HG03521 (cell line): Measurements from ENCODE around the gene EXO1.
"Not testable (repeated sequence)": the region's sequence is repeated elsewhere in the genome, so short reads cannot be mapped to it uniquely, and the experiment has no call there.

ENCODE experiments used
- ATAC-seq: cut with Tn5 transposase; IDR thresholded peaks from one replicate; pipeline ENCODE4 v1.9.1; 2021; ENCODE audit warnings: mild to moderate bottlenecking, moderate library complexity; ENCODE audit not compliant: unreplicated experiment

EXO1 gene

DNA sequence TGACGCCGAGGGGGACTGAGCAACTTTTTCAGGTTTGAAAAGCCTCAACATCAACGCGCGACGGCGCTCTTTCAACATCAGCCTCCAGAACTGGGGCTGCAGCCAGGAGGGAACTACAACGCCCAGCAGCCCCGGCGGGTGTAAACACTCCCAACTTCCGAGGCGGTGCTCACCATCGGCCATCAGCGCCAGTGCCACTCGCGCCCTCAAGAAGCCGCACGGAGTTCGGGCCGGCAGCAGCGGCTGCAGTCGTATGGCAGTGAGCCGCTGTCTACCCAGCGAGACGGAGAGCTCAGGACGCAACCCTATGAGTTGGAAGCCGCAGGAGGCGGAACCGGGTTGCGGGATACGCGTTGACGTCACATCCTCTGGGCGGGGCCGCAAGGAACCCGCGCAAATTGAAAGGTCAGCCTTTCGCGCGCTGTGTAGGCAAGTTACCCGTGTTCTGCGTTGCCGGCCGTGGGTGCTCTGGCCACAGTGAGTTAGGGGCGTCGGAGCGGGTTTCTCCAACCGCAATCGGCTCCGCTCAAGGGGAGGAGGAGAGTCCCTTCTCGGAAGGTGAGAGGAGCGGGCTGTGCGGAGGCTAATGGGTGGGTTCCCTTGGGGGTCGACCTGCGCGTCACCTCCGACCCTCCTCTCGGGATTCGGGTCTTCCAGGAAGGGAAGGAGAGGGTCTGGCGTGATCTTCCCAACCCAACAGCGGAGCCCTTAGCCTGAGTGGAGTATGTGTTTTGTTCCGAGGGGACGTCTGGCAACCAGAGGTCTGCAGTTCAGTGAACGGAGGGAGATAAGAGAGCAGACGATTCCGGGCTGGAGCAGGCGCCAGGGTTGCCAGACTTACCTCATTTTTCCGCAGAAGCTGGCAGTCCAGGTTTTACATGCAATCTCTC lies at the start of gene EXO1:
Gene EXO1 (plus strand): TSS at position 409 of the 890 bp plus-strand sequence. CDS start 2,222 bp downstream, outside the sequence.
- peak; percentile 96 for ATAC-seq

DNA sequence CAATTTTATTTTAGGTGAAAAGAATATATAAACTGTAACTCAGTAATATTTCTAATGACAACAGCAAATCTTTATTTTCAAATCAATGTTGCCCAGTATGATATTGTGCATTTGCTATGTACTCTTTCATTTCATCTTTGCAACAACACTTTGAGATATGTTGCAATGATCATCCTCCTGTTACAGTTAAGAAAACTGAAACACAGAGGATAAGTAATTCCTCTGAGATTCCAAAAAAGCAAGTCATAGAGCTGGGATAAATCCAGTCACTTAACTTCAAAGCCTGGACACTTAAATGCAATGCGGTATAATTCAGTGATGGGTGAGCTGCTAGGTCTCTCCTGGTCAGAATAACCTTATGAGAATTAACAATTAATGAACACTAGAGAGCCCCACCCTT lies 48.6 kb upstream of the EXO1 start:
- no peak for ATAC-seq

DNA sequence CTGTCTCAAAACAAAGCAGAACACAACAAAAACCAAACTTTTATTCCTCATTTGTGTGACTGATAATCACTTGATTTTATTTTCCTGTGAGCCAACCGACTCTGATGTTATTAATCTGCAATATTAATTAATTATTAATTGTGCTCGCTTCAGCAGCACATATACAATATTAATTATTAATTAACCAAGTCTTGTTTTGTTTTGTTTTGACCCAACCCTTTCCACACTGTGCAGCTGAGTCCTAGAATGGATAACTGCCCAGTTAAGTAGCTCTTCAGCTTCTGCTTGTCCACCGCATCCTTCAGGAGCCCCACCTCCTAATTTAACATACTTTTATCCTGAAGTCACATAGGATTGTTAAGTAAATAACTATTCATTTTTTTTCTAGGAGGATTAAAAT lies 47.4 kb upstream of the EXO1 start:
- ATAC-seq: no peak

DNA sequence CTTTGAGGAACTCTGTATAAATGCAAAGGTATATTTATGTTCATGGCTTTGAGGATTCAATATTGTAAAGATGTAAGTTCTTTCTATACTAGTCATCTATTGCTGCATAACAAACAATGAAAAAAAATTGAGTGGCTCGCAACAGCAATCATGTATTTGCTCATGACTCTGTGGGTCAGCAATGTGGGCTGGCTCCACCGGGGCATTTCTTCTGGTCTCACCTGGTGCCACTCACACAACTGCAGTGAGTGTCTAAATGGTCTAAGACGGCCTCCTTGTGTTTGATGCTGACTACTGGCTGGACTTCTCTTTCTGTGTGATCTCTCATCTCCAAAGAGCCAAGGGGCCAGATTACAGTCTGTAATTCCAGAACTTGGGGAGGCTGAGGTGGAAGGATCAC lies 45.1 kb upstream of the EXO1 start:
- no peak for ATAC-seq

DNA sequence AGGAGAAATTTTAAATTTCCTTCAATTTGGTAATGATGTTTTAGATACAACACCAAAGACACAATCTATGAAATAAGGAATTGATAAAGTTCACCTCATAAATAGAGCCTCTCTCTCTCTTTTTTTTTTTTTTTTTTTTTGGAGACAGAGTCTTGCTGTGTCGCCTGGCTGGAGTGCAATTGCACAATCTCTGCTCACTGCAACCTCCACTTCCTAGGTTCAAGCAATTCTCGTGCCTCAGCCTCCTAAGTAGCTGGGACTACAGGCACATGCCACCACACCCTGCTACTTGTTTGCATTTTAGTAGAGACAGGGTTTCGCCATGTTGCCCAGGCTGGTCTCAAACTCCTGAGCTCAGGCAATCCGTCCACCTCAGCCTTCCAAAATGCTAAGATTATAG lies 43.3 kb upstream of the EXO1 start:
- not testable (repeated sequence) for ATAC-seq

DNA sequence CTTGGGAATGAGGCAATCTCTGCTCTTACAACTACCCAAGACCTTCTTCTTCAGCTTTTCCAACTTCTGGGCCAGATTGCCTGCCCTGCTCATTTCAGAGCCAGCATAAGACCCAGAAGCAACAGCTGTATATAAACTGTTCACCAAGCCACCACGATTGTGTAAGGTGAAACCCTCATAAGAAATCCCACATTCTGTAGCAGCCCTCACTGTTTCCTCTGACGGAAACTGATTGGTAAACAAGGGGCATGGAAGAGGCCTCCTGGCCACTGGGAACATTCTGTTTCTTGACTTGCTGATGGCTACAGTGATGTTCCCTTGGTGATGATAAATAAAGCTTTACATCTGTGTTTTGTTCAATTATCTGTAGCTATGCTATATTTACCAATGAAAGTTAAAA lies 39.7 kb upstream of the EXO1 start:
- ATAC-seq: no peak

DNA sequence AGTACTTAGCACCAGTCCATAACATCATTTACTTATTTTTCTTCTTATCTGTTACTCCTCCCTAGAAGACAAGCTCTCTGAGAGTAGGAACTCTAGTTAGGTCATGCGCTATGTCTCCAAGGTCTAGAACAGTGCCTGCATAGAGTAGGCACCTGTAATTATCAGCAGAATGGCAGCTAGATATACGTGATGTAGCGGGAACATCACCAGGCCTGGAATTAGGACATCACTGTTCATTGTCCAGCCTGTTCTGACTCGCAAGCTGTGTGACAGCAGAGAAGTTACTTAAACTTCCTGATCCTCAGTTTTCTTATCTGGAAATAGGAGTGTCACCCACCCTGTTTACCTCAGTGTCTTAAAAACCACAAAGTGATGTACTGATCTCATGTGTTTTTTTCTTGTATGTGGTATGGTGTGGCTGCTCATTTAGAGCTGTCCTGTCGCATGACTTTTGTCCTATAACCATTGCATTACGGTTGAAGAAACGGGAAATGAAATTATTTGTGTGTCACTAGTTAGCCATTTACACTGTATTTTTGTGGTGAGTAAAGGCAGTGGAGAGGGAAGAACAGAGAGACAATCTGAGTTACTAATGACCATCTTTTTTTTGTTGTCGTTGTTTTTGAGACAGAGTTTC lies 37.1 kb upstream of the EXO1 start:
- ATAC-seq: peak; percentile 67

DNA sequence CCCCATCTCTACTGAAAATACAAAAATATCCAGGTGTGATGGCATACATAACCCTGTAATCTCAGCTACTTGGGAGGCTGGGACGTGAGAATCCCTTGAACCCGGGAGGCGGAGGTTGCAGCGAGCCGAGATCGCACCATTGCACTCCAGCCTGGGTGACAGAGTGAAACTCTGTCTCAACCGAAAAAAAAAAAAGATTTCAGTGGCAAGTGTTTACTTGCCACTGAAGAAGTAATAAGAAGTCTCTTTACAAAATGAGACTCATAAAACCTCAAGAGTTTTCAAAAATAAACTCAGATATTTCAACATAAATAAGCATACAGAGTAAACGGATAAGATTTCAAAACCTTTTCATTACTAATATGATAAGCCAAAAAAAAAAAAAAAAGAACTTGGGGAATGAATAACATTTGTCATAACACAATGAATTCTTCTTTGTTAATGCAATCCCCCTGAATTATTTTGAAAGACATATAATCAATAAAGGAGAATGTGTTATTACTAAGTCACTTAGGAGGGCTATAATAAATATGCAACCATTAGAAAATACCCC lies 34.2 kb upstream of the EXO1 start:
- ATAC-seq: no peak

DNA sequence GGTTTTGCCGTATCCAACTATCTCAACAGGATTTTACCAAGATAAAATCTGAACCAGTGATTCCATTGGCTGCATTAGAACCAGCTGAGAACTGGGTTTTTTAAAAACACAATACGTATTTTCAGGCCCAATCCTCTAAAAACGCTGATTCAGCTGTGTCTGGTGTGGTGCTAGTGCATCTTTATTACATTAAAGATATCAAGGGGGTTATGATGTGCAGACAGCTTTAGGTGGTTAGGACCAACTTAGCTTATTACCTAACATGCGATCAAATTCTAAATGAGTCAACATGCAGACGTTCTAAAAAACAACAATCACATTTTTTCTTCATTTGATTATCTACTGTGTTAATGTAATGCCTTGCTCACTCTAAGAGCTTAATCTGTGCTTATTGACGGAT lies 32.0 kb upstream of the EXO1 start:
- no peak for ATAC-seq

DNA sequence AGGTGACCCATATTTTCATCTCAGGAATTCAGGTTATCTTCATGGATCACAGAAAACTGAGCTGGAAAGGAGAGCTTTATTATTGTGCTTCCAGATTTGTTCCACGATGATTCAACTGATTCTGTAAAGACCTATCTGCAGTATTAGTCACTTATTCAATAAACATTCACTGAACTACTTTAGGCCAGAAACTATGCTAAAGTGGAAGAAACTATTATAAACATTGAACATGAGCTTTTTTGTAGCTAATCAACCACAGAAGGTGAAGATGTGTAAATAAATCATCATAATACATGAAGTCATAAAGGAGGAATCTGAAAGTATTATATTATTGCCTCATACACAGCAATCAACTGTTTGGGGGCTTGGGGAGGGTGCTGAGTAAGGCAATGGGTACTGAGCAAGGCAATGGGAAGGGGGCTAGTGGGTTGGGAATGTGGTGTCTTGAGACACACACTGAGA lies 30.6 kb upstream of the EXO1 start:
- no peak for ATAC-seq

DNA sequence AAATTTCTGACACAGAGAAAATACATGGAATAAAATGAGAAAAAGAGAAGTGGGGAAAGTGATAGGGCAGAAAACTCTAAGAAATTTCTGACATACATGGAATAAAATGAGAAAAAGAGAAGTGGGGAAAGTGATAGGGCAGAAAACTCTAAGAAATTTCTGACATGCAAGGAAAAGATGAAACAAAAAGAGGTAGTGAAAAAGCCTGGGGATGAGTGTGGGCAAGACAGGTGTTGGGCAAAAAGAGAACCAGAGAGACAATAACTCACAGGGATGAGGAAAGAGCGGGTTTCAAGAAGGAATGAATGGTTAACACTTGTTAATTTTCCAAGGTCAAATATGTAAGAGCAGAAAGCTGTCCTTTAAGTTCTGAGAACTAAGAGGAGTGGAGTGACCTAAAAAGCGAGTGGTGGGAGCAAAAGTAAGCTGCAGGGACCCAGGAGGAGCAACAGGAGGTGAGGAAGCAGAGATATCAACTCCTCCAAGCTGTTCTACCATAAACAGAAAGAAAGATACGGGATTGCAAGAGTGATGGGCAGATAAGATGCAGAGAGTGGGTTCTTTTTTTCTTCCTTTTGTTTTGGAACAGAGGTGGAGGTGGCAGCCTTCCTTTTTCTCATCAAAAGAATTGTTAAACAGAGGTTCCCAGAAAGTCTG lies 29.9 kb upstream of the EXO1 start:
- no peak for ATAC-seq

DNA sequence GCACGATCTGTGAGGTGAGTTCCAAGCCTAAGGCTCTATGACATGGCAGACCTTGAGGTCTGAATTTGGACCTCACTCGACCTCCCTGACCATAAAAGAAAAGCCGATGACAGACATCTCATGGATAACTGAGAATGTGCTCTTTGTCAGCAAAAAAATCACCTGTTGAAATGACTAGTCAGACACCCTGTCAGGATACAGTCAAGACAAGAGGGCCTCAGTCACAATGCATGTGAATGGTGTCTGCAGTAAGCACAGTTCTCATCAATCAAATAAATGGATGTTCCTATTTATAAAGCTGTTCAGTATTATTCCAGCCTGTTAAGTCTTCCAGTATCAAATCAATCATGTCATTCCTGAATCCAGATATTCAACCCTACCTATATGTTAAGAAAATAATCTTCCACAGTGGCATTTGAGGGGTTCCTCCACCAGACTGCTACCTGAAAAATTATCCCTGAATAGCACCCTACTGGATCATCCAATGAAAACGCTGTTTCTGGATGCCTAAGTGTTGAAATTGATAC lies 28.6 kb upstream of the EXO1 start:
- no peak for ATAC-seq

DNA sequence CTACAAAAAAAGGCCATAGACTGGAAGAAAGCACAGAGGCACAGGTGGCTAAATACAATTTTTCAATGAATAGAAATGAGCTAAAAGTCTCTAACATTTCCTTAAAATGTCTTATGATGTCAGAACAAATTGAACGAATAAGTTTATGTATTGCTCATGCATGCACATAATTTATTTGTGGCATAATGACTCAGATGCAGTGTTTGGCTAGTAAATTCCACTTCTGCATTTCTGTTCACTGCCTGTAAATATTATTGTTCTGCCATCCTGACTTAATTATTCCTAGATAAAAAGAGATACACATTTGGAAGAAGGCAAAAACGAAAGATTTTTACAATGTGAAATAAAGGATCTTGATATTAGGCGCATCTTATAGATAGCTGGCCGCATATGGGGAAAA lies 26.6 kb upstream of the EXO1 start:
- no peak for ATAC-seq

DNA sequence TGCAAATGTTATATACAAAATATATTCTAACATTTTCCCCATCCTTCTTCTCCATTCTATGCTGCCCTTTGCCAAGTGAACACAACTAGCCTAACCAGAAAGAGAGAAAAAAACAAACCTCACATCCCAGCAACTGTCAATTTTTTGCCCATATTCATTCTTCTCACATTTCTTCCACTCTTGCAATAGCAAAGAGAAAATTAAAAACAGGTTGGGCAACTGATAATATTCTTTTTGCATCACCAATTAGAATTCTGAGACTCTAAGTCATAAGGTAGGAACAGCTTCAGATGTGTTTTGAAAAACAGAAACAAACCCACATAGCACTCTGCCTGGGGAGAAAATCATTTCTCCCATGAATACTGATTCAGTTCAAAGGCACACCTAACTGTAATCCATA lies 25.2 kb upstream of the EXO1 start:
- no peak for ATAC-seq

DNA sequence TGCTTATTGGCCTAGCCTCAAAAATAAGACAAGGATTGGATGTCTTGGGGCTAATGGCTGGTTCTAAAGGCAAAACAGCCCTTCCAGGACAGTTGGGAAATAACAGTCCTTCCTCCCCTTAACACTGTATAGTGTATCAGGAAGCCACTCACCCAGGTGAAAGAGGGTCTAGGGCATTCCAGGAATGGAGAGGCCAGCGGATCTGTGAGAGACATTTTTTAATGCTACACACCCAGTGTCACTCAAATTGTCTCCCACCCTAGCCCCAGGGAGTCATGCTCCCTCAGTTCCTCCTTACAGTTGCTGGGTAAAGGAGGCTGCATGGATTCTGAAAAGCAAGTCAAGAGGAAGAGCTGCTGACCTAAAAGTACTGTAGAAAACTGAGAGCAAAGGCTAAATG lies 24.1 kb upstream of the EXO1 start:
- no peak for ATAC-seq

DNA sequence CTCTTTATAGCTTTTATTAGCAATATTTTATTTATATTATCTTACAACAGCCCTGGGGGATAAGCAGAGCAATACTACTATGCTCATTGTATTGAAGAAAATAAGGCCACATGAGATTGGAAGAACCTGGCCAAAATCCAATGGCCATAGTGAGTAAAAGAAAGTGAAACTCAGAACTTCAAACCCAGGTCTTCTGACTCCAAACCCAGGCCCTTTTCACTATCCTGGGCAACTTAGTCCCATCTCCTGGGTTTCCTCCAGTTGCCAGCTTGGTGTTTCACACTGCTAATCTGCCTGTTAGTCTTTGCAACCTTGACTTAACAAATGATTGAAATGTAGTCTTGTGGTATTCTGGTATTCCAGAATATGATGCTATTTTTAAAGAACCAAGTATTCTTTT lies 22.4 kb upstream of the EXO1 start:
- no peak for ATAC-seq

DNA sequence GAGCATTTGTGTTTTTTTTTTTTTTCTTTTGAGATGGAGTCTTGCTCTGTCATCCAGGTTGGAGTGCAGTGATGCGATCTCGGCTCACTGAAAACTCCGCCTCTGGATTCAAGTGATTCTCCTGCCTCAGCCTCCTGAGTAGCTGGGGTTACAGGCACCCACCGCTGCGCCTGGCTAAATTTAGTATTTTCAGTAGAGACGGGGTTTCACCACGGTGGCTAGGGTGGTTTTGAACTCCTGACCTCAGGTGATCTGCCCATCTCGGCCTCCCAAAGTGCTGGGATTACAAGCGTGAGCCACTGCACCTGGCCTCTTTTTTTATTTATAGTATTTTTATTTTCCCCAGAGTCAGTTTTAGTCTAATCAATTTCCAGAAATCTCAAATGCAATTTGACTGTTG lies 21.4 kb upstream of the EXO1 start:
- ATAC-seq: not testable (repeated sequence)

DNA sequence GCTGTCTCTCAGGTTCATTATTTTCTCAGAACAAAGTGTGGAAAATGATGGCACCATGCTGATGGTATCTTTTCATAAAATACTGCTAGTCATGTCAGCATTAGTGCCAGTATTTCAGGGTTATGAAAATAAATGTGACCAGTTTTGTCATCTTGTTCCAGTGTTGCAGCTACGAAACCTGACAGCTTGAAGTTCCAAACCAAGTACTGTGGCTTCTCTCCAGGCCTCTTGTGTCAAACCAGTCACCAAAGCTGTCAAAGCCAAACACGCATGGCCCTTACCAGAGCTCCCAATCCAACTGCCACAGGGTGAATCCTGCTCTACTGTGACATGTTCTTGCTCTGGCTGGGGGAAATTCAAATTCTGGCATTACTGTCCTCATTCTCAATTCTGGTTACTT lies 20.7 kb upstream of the EXO1 start:
- ATAC-seq: no peak

DNA sequence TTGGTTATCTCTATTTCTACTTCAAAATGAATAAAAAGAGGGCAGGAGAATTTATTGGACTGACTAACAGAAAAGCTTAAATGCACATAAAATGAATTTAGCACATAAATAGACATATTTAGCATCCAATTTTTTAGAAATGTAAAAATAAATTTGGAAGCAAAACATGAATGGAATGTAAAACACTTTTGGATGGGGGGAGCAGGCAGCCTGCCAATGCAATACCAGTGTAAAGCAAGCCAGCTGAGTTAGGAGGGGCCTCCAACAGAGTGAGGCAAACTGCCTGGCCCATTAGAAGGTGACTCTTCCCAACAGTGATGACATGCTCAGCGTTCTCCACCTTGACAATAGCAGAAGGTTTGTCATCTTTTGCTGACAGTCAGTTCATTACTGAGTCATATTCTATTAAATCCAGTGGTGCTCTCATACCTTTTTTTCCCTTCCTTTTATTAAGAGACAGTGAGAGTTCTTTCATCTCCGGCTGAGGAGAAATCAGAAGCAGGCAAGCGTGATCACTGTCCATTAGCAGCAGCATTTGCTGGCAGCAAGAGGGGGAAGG lies 19.5 kb upstream of the EXO1 start:
- ATAC-seq: no peak

DNA sequence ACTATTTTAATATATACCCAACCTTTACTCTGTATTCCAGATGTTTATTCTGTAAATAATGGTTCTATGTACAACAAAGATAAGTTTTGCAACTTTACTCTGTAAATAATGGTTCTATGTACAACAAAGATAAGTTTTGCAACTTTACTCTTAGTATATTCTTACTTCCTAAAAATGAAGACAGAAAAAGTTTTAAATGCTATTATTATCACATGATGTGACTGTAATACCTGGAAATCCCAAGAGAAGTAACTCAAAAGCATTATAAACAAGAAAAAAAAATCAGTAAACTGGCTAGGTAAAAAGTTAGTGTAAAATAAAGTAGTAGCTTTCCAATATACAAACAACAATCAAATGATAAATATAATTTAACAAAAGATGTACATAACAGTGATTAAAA lies 18.5 kb upstream of the EXO1 start:
- no peak for ATAC-seq
